SU-DHL-6 (cell line): ENCODE results near the gene ATP4B.

Experiments
- EZH2phosphoT487 ChIP-seq: fragments of 200-600 bp; sonication (generic), shearing (Covaris generic); conservative IDR thresholded peaks from 2 replicates; pipeline ENCODE4 v1.6.1; 2018; ENCODE audit warnings: mild to moderate bottlenecking, antibody characterized with exemption, low read length, moderate library complexity, mixed read lengths
- TF ChIP-seq, protein P1 (sequence below): fragments of 200-600 bp; sonication (generic); IDR thresholded peaks from one replicate; pipeline ENCODE4 v1.5.1; 2017; ENCODE audit warnings: antibody characterized with exemption, mild to moderate bottlenecking, low read length, moderate library complexity; ENCODE audit not compliant: insufficient read depth, poor library complexity, severe bottlenecking

DNA sequence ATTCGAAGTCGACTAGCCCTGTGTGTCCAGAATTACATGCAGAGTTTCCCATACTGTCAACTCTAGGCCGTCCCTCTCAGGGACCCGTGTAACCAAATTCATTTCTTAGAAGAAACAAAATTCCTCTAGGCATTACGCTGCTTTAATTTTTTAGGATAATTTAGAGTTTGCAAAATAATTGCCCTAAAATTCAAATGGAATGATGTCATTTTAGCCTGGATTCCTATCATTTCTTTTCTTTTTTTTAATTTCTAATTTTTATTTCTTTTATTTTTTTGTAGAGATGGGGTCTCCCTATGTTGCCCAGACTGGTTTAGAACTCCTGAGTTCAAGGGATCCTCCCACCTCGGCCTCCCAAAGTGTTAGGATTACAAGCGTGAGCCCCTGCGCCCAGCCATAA is 1.3 kb upstream of the ATP4B start:
- TF ChIP-seq, protein P1, sequence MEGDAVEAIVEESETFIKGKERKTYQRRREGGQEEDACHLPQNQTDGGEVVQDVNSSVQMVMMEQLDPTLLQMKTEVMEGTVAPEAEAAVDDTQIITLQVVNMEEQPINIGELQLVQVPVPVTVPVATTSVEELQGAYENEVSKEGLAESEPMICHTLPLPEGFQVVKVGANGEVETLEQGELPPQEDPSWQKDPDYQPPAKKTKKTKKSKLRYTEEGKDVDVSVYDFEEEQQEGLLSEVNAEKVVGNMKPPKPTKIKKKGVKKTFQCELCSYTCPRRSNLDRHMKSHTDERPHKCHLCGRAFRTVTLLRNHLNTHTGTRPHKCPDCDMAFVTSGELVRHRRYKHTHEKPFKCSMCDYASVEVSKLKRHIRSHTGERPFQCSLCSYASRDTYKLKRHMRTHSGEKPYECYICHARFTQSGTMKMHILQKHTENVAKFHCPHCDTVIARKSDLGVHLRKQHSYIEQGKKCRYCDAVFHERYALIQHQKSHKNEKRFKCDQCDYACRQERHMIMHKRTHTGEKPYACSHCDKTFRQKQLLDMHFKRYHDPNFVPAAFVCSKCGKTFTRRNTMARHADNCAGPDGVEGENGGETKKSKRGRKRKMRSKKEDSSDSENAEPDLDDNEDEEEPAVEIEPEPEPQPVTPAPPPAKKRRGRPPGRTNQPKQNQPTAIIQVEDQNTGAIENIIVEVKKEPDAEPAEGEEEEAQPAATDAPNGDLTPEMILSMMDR: no peak
- no peak for TF ChIP-seq EZH2phosphoT487
